GM10248 (cell line): ENCODE data around the gene APOH.

Source experiments
- CTCF ChIA-PET: fragments of 300-600 bp; sonication (Branson Sonifier 250); formaldehyde crosslinking; extraction: SDS; loops from one replicate; lab custom pipeline; 2021; ENCODE audit warnings: antibody characterized with exemption; lab: Yijun Ruan, JAX
- POLR2A ChIA-PET: fragments of 350-650 bp; sonication (Branson Sonifier 250); formaldehyde crosslinking; extraction: SDS; loops from one replicate; lab custom pipeline; 2020; ENCODE audit warnings: antibody characterized with exemption; lab: Yijun Ruan, JAX
- DNase-seq: peaks from one replicate; pipeline ENCODE4 v3.0.0; 2012; ENCODE audit errors: extremely low spot score
- CTCF ChIP-seq: IDR thresholded peaks from 2 replicates; pipeline ENCODE4 v1.5.1; 2012; ENCODE audit warnings: mild to moderate bottlenecking, low read depth; ENCODE audit errors: extremely low read depth, missing control alignments, control extremely low read depth

APOH gene

GRCh38 chr17:66203274-66204015 lies 25.8 kb downstream of the APOH start:
- DNase-seq: no peak
- ChIA-PET CTCF (interaction anchor here (1.3 kb wide), 1 partner anchor 9 kb away, joined by 4 read pairs; no protein-coding TSS in a partner anchor), POLR2A (no interaction called here)
- no peak for TF ChIP-seq CTCF

GRCh38 chr17:66200685-66201092 lies 28.5 kb downstream of the APOH start:
- no peak for DNase-seq
- CTCF ChIA-PET: interaction anchor here (1.0 to 1.1 kb wide), 2 partner anchors 10 to 12 kb away, joined by 3 to 5 read pairs; no protein-coding TSS in a partner anchor
- no peak for TF ChIP-seq CTCF
- POLR2A ChIA-PET: no interaction called here

- no peak for TF ChIP-seq CTCF
- no peak for DNase-seq
- ChIA-PET CTCF (interaction anchor here (1.4 to 1.6 kb wide), 2 partner anchors 8 to 11 kb away, joined by 3 read pairs; no protein-coding TSS in a partner anchor), POLR2A (no interaction called here)
Observed at GRCh38 chr17:66198242-66198641, 31.0 kb downstream of the APOH start.

GRCh38 chr17:66192378-66192687 lies 36.9 kb downstream of the APOH start:
- CTCF ChIA-PET: interaction anchor here (1.1 kb wide), 1 partner anchor 28 kb away, joined by 3 read pairs; no protein-coding TSS in a partner anchor
- no peak for TF ChIP-seq CTCF
- POLR2A ChIA-PET: no interaction called here
- no peak for DNase-seq

GRCh38 chr17:66191593-66192377 lies 37.4 kb downstream of the APOH start, which contains the start of gene CEP112:
CEP112 (minus strand) TSS chr17:66192133.
- POLR2A ChIA-PET: interaction anchor here (0.6 kb wide), 1 partner anchor 254 kb away, joined by 3 read pairs; no protein-coding TSS in a partner anchor

More at GRCh38 chr17:66191593-66192377, 37.4 kb downstream of the APOH start, which contains the start of gene CEP112:
- DNase-seq: peak; percentile 79
- TF ChIP-seq CTCF: no peak
- CTCF ChIA-PET: interaction anchor here (1.1 to 1.7 kb wide), 4 partner anchors 22 to 375 kb away, joined by 3 read pairs; no protein-coding TSS in a partner anchor
